NT2/D1 (cell line): ENCODE data around the gene ACP4.

Source experiments
- DNase-seq: peaks from one replicate; pipeline ENCODE4 v3.0.0-alpha.2; 2011; ENCODE audit warnings: low read depth, low spot score
- H3K27me3 ChIP-seq: 2 replicates; pipeline ENCODE4 v1.6.0; 2011; ENCODE audit warnings: mild to moderate bottlenecking; ENCODE audit not compliant: insufficient read length, insufficient read depth
- H3K36me3 ChIP-seq: 2 replicates; pipeline ENCODE4 v1.6.1; 2011; ENCODE audit warnings: mild to moderate bottlenecking, low read length, mixed read lengths; ENCODE audit not compliant: insufficient read depth, insufficient read length
- H3K4me1 ChIP-seq: 2 replicates; pipeline ENCODE4 v1.5.1; 2011; ENCODE audit not compliant: insufficient read depth, insufficient read length
- H3K4me3 ChIP-seq: 2 replicates; pipeline ENCODE4 v1.5.1; 2011; ENCODE audit warnings: low read depth; ENCODE audit not compliant: insufficient read length
- H3K9ac ChIP-seq: 2 replicates; pipeline ENCODE4 v1.6.0; 2011; ENCODE audit warnings: low read depth; ENCODE audit not compliant: insufficient read length
- H3K9me3 ChIP-seq: 2 replicates; pipeline ENCODE4 v1.5.1; 2011; ENCODE audit warnings: mild to moderate bottlenecking, low read length; ENCODE audit not compliant: insufficient read depth
- SUZ12 ChIP-seq: IDR thresholded peaks from 2 replicates; pipeline ENCODE4 v1.6.1; 2011; ENCODE audit not compliant: insufficient read length, insufficient read depth; ENCODE audit errors: extremely low read depth
- YY1 ChIP-seq: IDR thresholded peaks from 2 replicates; pipeline ENCODE4 v1.6.1; 2011; ENCODE audit not compliant: insufficient read length, insufficient read depth
- ZNF274 ChIP-seq: IDR thresholded peaks from 2 replicates; pipeline ENCODE4 v1.6.1; 2011; ENCODE audit warnings: mild to moderate bottlenecking, low read depth, low read length

Gene ACP4

GRCh38 chr19:50837300-50837699, 47.1 kb downstream of the ACP4 start:
- H3K4me1 ChIP-seq: peaks cover 2% of the 10 kb centered on the region
- no peak for DNase-seq
- no peaks in the 10 kb centered on the region for H3K36me3 ChIP-seq

DNA sequence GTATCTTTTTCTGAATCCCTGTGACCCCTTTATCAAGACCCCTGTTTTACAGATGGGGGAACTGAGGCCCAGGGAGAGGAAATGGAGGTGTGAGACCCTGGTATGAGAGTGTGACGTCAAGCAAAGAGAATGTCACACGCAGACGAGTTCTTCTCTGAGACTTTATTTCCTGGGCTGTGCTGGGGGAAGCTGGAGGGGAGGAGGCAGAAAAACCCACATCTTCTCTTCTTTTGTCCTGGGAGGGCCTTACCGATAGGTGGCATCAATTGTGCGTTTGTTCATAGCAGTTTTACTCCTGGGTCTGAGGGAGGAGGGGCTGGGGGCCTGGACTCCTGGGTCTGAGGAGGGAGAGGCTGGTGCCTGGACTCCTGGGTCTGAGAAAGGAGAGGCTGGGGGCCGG, 48.0 kb downstream of the ACP4 start:
- no peaks in the 10 kb centered on the region for H3K36me3 ChIP-seq
- no peak for DNase-seq
- no peak overlapping the region for H3K4me3 ChIP-seq
- TF ChIP-seq SUZ12 (no peak), ZNF274 (no peak), YY1 (no peak)
- no peaks in the 10 kb centered on the region for H3K9me3 ChIP-seq
- H3K27me3 ChIP-seq: peaks cover 67% of the 10 kb centered on the region
- no peak overlapping the region for H3K9ac ChIP-seq
- peaks cover 2% of the 10 kb centered on the region for H3K4me1 ChIP-seq

More at GRCh38 chr19:50837300-50837699, 47.1 kb downstream of the ACP4 start:
- Histone ChIP-seq H3K4me3 (no peak overlapping the region), H3K9me3 (no peaks in the 10 kb centered on the region), H3K27me3 (peaks cover 58% of the 10 kb centered on the region), H3K9ac (no peak overlapping the region)
- TF ChIP-seq SUZ12: no peak
- no peak for TF ChIP-seq ZNF274
- TF ChIP-seq YY1: no peak

- peaks cover 2% of the 10 kb centered on the region for H3K4me1 ChIP-seq
- no peaks in the 10 kb centered on the region for H3K9me3 ChIP-seq
- no peak overlapping the region for H3K9ac ChIP-seq
- TF ChIP-seq SUZ12 (no peak), YY1 (no peak), ZNF274 (no peak)
- DNase-seq: no peak
- H3K36me3 ChIP-seq: no peaks in the 10 kb centered on the region
- H3K4me3 ChIP-seq: no peak overlapping the region
- H3K27me3 ChIP-seq: peaks cover 77% of the 10 kb centered on the region
Measured at GRCh38 chr19:50839712-50840655, 49.8 kb downstream of the ACP4 start.

DNA sequence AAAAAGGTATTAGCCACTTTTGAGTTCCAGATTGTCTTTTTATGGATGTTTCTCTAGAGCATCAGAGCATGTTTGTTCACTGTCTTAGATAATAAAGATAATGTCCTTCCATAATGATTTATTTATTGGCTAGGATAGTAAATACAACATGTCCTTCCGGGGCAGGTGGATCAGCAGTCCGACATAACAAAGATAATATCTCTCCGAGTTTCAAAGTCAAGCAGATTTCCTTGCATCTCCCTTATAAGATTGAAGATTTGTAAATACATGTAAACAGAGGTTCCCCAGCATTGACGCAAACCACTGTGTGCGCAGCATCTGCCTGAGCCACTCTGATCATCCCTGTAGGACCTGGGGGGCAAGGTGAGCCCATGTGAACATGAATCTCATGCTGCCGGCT, 51.9 kb downstream of the ACP4 start:
- no peak overlapping the region for H3K9ac ChIP-seq
- peaks cover 68% of the 10 kb centered on the region for H3K27me3 ChIP-seq
- no peak overlapping the region for H3K4me3 ChIP-seq
- no peak for TF ChIP-seq ZNF274
- no peak for TF ChIP-seq YY1
- no peak for TF ChIP-seq SUZ12
- no peaks in the 10 kb centered on the region for H3K4me1 ChIP-seq
- no peaks in the 10 kb centered on the region for H3K36me3 ChIP-seq
- no peaks in the 10 kb centered on the region for H3K9me3 ChIP-seq
- DNase-seq: no peak

GRCh38 chr19:50843205-50843604, 53.0 kb downstream of the ACP4 start:
- Histone ChIP-seq H3K27me3 (peaks cover 63% of the 10 kb centered on the region), H3K4me1 (no peaks in the 10 kb centered on the region), H3K9me3 (no peaks in the 10 kb centered on the region), H3K4me3 (no peak overlapping the region), H3K36me3 (no peaks in the 10 kb centered on the region), H3K9ac (no peak overlapping the region)
- no peak for TF ChIP-seq ZNF274
- no peak for TF ChIP-seq YY1
- TF ChIP-seq SUZ12: no peak
- no peak for DNase-seq

DNA sequence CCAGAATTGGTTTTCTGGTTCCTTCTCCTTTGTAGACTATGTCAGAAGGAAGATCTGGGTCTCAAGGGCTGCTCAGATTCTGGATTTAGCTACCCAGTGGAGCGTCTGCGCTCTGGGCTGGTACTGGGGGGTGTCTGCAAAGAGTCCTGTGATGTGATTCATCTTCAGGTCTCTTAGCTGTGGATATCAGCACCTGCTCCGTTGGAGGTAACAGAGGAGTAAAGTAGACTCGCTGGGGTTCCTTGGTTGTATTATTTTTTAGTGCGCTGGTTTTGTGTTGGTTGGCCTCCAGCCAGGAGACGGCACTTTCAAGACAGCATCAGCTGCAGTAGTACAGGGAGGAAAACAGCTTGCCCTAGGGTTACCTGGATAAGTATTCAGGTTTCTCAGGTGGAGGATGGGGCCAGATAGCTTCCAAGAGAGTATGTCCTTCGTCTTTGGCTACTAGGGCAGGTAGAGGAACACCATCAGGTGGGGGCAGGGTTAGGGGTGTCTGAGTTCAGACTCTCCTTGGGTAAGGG, 53.5 kb downstream of the ACP4 start:
- DNase-seq: no peak
- no peak for TF ChIP-seq SUZ12
- no peak for TF ChIP-seq YY1
- TF ChIP-seq ZNF274: no peak
- no peaks in the 10 kb centered on the region for H3K36me3 ChIP-seq
- H3K9me3 ChIP-seq: no peaks in the 10 kb centered on the region
- H3K27me3 ChIP-seq: peaks cover 63% of the 10 kb centered on the region
- no peak overlapping the region for H3K4me3 ChIP-seq
- H3K9ac ChIP-seq: no peak overlapping the region
- H3K4me1 ChIP-seq: no peaks in the 10 kb centered on the region

DNA sequence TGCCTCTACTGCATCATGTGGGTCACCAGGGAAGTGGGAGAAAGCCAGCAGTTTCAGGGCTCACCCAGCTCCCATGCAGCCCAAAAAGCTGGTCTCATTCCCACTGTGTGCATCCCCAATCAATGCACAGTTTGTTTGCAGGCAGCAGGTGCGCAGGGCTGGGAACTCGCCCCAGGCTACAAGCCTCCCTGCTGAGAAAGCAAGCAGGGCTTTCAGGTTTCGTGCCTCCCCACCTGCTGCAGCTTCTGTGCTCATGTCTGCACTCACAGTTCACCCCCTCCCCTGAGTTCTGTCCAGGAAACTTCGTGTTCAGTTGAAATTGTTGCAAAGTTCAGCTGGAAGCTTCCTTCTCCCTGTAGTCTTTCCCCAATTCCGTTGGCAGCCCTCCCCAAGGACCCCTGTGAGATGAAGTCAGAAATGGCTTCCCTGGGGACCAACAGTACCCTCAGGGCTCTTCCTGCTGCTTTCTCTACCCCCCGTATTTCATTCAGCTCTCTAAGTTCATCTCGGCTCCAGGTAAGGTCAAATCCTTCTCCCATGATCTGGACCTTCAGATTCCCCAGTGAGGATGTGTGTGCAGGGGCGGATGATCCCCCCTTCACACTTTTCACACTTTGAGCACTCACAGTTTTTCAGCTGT, 54.2 kb downstream of the ACP4 start:
- no peak for DNase-seq
- H3K9me3 ChIP-seq: no peaks in the 10 kb centered on the region
- H3K27me3 ChIP-seq: peaks cover 60% of the 10 kb centered on the region
- no peak overlapping the region for H3K4me3 ChIP-seq
- H3K4me1 ChIP-seq: no peaks in the 10 kb centered on the region
- TF ChIP-seq YY1: no peak
- no peaks in the 10 kb centered on the region for H3K36me3 ChIP-seq
- H3K9ac ChIP-seq: no peak overlapping the region
